Measurements from ENCODE around the gene TMEM233.

DNA sequence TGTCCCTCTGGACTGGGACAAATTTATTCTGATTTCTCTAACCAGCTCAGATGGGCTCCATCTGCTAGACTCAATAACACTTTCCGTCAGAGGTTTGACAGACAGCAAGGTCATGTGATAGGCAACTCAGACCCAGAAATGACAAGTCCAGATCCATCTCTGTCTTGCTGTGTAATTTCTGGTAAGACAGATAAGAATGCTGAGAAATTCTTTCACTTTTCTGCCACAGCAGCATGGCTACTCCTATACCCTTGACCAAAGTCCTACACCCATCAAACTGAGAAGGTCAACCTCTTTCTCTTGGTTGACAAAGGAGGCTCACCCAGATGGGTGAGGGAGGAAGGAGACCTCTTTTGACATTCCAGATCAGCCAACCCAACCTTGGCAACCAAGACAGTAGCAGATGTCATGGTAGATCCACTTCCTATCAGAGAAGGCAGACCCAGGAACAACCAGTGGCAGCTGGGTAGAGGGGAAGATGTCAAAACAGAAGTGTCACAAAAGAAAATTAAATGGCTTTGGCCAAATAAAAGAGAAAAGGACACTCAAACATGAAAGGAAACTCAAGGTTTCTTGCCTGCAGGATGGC, 37.5 kb downstream of the TMEM233 start:
- TF ChIP-seq, protein P1, sequence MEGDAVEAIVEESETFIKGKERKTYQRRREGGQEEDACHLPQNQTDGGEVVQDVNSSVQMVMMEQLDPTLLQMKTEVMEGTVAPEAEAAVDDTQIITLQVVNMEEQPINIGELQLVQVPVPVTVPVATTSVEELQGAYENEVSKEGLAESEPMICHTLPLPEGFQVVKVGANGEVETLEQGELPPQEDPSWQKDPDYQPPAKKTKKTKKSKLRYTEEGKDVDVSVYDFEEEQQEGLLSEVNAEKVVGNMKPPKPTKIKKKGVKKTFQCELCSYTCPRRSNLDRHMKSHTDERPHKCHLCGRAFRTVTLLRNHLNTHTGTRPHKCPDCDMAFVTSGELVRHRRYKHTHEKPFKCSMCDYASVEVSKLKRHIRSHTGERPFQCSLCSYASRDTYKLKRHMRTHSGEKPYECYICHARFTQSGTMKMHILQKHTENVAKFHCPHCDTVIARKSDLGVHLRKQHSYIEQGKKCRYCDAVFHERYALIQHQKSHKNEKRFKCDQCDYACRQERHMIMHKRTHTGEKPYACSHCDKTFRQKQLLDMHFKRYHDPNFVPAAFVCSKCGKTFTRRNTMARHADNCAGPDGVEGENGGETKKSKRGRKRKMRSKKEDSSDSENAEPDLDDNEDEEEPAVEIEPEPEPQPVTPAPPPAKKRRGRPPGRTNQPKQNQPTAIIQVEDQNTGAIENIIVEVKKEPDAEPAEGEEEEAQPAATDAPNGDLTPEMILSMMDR (IDR thresholded peaks at IDR 0.05) = no peak
- TF ChIP-seq EP300 (IDR thresholded peaks at IDR 0.05) (no peak), POLR2AphosphoS5 (IDR thresholded peaks at IDR 0.05) (no peak)

Data from upper lobe of left lung (tissue), 4 donors.